ENCODE data around the gene ZNRD2.

Gene ZNRD2

DNA sequence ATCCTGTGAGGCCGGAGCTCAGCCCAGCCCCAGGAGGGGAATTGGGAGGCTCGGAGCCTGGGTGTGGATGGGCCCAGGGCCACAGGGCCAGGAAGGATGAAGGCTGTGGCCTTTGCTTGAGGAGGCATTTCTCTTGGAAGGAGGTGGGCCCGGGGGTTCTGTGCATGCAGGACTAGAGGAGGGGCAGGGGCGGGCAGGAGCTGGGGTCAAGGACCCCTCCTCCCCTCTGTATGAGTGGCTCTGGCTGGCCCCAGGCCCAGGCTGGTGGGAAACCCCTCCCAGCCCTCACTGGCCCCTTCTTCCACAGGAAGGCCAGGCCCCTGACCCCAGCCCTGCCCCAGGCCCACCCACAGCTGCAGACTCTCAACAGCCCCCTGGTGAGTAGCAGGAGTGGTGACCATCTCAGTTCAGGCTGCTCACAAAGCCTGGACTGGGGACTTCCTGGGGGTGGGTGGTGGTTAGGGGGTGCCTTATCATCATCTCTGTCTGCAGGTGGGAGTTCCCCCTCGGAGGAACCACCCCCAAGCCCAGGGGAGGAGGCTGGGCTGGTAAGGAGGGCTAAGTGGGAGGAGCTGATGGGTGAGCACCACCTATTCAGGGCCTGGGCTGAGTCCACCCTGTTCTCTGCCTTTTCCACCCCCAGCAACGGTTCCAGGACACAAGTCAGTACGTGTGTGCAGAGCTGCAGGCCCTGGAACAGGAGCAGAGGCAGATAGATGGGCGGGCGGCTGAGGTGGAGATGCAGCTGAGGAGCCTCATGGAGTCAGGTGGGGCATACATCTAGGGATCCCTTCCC lies 19.4 kb downstream of the ZNRD2 start:
- DNase-seq, result no peak

DNA sequence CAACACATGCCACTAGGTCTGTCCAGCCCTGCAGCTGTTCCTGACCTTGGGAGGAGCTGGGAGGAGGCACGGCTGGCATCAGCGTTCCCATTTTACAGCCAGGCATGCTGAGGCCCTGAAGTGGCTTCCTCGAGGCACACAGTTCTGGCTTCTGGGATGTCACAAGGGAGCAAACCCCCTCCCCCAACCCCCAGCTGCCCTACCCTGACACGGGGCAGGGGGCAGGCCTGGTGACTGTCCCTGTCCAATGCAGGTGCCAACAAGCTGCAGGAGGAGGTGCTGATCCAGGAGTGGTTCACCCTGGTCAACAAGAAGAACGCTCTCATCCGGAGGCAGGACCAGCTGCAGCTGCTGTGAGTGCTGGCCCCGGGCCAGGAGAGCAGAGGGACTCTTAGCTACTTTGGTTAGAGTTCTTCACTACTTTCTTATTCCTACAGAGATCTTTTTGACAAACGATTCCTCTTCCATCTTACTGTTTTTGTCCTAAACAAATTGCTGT lies 20.0 kb downstream of the ZNRD2 start:
- peak; percentile 71 to 80 for DNase-seq

DNA sequence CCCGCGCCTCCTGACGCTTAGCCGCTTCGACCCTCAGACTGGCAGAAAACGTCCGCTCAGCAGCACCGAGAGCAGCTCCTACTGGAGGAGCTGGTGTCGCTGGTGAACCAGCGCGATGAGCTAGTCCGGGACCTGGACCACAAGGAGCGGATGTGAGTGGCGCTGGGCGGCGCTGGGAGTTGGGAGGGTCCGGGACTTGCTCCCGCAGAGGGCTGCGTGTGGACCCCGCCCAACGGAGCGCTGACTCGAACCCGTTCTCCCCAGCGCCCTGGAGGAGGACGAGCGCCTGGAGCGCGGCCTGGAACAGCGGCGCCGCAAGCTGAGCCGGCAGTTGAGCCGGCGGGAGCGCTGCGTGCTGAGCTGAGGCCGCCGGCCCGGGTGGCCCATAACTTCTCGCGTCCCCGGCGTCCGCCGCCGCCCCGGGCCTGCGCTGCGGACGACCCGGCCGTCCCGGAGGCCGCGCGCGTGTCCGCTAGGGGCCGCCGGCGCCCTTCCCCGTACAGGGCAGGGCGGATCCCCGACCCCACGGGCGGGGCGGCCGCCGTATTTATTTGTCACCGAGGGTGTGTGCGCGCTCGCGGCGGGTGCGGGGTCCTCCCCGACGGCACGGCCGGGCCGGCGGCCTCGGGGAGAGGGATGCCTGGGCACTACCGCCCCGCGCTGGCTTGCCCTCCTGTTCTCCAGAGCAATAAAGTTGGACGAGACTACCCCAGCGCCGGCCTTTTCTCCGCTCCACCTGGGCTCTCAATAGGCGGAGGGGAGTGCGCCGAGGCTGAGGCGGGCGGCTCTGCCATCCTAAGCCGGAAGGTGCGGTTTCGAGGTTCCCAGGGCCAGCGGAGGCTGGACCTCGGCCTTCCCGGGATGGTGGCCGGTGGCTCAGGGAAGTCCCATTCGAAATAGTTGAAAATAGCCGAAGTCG lies 21.9 kb downstream of the ZNRD2 start:
- no peak for DNase-seq

DNA sequence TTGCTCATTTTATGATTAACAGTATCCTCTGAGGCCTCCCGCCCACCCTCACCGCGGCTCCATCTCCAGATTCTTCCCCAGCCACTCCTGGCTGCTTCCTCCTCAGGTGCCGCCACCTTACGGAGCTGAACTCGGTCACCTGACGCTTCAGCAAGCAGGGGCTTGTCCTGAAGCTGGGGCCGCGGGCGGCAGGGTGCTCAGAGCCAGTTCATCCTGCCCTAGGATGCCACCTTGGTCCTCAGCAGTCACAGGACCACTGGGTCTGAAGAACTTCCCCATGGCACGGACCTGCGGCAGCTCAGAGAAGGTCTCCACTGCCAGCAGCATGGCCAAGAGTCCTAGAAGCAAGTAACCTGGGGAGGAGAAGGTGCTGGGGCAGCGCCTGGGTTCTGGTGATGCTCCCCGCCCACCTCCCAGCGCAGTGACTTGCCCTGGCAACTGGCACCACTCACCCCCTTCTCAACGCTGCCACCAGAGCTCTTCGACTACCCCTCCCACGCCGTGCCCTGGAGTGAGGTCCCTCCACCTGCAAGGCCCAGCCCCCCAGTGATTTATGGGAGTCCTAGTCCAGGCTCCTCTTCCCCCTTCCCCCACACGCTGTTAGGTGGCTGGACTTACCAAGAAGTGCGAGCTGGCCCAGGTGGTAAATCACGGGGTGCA lies 22.7 kb downstream of the ZNRD2 start:
- DNase-seq, result no peak

DNA sequence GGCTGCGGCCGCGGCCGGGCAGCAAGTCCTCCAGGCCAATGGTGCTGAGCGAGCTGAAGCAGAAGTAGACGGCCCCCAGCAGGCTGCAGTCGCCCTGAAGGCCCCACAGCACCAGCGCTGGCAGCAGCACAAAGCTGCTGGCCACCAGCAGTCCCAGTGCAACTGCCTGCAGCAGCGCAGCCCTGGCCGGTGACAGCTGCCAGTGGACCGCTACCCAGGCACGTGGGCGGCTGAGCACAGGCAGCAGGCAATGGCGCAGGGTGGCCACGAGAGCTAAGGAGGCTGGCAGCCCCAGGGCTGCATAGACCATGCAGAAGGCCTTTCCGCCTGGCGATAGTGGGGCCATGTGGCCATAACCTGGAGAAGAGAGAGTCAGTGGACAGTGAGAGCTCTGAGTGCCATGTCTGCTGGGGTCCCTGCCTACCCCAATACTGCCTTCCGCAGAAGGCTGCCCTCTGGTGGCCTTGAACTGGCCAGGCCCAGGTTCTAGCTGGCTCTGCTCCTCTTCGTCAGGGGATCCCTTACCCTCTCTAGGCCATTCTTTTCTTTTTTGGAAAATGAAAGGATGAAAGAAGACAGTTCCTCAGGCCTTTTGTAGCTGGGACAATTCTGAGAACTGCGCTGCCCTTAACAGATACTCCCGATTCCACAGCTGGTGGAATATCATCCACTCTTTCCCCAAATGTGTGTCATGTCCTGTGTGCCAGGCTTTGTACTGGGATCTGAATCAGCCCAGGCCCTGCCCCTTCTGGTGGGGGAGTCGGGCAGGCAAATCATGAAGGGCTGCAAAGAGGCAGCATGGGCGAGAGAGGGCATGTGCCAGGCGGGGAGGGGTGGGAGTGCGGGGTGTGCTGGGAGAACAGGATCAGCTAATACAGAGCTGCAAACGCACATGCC lies 23.5 kb downstream of the ZNRD2 start:
- peak in 1 of 2 experiments; percentile 57 for DNase-seq

DNA sequence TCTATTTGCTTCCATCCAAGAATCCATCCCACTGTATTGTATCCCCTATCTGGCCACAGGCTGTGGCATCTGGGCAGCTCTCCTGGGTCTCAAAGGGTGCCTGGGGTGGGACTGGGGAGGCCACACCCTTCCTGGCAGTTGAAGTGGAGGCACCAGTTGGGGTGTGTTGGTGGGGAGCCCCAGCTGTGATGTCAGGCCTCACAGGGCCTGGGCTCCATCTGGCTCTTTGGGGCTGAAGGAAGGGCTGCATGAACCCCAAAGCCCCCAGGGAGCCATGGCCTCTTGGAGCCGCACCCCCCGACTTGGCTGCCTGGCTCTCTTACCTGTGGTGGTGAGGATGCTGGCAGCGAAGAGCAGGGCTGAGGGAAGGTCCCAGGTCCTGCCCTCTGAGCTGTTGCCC lies 24.9 kb downstream of the ZNRD2 start:
- DNase-seq, result no peak

DNA sequence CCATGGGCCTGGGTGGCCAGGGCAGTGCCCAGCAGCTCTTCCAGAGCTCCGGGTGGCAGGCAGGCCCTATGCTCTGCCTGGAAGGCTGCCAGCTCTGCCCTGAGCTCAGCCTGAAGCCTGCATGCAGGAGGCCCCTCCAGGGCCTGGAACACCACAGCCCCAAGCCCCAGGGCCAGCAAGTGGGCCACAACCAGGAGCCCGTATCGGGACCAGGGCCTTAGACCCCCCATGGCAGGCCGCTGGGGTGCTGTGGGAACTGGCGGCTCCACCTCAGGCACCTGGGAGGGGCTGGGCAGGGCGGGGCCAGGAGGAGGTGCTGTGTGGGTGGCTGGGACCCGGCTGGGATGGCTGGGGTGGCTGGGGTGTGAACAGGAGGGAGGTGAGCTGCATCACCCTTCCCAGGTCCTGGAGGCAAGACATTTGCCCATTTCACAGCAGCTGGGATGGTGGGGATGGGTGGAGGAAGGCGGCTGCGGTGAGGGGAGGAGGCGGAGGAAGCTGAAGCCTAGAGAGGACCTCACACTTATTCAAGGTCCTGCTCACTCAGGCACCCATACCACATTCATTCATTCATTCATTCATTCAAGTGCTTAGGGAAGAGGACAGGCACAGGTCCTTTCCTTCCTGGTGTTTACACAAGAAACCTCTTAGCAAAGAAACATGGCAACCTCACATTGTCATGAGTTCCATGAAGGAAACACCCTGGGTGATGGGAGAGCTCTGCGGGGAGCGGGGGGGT lies 25.4 kb downstream of the ZNRD2 start, which contains the start of gene KCNK7:
Gene KCNK7 (minus strand): TSS at position 258 of the 739 bp plus-strand sequence. CDS start 28 bp downstream, at position 230.
- no peak for DNase-seq

DNA sequence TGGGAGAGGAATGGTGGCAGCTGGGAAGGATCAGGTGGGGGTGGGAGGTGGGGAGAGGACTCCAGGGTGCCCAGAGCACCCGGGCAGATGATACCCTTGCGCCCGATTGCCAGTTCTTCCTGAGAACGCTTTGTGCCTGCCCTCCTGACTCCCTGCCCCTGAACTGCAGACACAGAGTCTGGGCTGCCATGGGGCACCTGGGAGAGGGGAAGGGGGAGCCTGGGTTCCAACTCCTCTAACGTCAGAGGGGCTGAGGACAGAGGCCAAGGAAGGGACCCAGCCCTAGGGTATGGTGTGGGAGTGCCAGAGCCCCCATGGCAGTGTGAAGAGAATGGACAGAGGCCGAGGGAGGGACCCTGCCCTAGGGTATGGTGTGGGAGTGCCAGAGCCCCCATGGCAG lies 26.2 kb downstream of the ZNRD2 start:
- DNase-seq, result no peak

DNA sequence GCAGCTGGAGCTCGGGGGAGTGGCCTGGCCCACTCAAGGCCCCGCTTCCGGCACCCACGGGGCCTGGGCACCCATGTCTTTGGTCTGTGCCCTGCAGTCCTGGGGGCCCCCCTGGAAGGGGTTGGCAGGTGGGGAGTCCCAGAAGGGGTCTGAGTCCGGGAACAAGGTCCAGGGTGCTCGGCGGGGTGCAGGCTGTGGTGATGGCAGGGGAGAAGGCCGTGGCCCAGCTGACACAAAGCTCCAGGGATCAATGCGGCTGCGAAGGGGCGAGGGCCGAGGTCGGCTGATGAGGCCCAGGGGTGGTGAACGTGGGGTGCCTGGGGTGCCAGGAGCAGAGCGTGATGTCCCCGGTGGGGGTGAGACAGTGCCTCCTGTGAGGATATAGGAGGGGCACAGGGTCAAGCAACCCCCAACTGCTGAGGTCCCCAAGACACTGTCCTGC lies 28.0 kb downstream of the ZNRD2 start:
- DNase-seq, result no peak

DNA sequence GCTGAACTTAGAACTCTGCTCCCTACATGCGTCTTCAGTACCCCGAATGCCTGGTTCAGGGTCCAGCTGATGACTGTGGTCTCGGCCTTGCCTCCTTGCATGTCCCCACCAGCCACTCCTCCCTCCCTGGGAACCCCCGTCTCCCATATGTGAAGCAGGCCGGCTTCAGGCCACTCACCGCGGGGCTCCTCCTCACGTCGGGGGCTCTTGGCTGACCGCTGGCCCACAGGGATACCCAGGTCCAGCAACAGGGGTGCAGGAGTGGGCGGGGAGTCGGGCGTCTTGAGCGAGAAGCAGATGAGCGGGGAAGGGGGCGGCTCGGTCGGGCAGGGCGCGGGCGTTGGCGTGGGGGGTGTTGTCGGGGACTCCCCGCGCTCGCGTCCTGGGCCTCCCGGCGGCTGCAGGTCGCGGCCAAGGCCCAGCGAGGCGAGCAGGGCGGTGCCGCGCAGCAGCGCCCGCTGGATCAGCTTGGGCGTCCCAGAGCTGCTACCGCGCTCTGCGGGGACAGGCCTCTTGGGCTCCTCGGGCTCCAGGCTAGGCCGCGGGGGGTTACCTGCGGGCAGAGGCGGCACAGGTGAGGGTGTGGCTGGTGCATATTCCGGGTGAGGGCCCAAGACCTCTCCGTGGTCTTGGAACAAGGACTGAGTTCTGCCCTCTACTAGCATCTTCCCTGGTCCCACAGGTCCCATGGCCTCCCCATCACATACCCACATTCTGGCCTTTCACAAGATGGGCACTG lies 29.1 kb downstream of the ZNRD2 start:
- no peak for DNase-seq

DNA sequence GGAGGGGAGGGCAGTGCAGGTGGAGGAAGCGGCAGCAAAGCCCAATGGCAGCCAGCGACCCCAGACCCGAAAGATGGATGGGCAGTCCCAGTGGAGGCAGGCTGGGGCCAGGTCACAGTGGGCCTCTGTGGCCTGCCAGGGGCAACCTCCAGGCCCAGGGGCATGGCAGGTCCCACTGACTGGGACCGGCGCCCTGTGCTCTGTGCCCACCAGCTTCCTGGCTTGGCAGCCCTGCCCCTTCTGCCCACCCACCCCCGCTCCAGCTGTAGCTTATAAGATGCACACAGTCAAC lies 29.6 kb downstream of the ZNRD2 start:
- no peak for DNase-seq

DNA sequence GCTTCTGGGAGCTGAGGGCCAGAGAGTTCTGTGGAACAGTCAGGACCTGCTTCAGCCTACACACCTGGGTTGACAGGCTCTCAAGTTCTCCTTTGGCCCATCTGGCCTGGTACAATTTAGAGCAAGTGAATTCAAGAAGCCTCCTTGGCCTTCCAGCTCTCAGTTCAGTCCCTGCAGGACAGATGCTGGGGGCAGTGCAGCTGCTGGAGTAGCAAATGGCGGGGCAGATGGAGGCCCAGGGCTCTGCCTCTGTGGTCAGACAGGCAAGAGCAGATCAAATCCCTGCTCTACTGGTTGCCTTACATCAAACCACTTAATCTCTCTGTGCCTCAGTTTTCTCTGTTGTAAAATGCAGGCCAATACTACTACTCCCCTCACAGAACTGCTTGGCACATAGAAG lies 34.0 kb downstream of the ZNRD2 start:
- no peak for DNase-seq

DNA sequence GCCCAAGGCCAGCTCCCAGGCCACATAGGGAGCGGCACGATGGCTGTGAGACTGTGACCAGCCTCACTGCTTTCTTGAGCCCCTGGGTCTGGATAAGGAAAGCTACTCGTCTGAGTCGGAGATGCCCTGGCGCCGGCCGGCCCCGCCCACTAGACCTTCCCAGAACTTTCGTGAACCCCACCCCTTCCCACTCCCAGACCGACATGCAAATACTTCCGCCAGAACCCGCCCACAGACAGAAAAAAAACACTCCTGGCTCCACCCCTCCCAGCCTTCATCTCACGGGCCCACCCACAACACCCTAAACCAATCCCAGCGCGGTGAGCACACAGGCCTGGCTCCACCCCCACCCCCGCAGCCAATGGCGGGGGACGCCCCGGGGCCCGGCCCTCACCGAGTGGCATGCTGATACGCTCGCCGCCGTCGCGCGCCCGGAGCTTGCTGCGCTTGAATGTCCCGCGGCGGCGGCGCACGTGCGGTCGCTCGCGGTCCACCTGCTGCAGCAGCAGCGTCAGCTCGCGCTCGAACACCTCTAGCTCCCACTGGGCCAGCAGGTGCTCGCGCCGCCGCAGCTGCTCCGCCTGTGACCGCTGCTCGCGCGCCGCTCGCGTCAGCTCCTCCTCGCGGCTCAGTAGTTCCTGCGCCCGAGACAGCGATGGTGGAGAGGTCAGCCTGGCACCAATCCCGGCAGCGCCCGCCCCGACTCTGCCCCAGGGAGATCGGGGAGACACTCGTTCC lies 36.8 kb downstream of the ZNRD2 start:
- peak; percentile 76 to 84 for DNase-seq

DNA sequence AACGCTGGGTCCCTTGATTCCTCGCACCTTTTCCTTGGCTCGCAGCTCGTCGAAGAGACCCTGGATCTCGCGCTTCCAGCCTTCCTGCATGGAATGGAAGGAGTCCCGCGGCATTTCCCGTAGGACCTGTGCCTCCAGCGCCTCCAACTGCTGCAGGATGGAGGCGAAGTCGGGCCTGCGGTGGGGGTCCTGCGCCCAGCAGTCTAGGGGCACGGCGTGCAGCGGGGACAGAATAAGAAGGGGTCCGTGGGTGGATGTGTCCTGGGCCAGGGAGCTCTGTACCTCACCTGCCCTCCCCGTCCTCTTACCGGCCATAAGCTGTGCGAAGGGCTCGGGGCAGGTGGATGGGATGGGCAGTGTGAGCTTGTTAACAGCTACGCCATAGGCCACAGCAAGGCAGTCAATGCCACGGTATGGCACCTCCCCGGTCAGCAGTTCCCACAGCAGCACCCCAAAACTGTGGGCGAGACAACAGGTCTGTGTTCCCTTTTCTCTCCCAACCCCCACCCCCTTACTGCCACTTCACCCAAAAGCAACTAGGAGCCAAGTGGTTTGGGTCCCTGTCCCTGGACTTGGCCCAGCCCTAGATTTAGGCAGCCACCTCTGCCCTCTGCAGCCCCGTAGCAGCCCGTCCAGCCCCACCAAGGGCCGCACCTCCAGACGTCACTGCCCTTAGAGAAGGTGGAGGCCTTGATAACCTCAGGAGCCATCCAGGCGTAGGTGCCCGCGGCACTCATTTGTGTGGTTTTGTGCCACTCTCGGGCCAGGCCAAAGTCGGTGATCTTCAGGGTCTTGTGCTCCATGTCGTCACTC lies 37.5 kb downstream of the ZNRD2 start:
- no peak for DNase-seq

DNA sequence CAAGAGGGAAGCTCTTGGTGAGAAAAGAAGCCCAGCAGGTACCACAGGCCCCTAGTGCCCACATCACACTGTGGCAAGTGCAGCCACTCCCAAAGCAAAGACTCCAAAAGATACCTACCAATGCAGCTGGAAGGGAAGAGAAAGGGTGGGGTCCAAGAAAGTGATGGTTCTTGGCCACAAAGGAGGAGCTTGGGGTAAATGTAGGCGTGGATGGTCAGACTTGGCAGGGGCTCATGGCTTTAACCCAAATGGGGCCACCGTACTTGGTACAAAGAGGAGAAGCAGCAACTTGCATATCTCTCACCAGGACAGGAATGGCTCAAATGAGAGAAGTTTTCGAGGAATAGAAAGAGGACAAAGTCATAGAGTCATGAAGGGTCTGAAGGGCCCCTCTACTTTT lies 39.0 kb downstream of the ZNRD2 start:
- no peak for DNase-seq

DNA sequence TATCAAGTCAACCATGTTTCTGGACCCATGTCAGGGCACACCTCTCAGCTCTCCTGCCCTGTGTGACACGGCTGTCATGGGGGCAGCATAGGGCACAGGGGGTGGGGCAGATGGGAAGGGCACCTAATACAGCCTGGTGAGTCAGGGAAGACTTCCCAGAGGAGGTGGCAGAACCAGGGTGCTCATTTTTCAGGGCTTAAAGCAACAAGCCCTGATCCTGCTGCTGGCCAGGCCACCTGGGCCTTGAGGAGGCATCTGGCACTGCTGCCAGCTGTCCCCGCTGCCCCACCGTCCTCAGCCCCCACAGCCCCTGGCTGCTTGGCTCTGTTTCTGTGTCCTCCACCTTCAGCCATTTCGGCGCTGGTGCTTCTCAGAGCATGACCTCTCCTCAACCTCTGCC lies 39.4 kb downstream of the ZNRD2 start:
- no peak for DNase-seq

DNA sequence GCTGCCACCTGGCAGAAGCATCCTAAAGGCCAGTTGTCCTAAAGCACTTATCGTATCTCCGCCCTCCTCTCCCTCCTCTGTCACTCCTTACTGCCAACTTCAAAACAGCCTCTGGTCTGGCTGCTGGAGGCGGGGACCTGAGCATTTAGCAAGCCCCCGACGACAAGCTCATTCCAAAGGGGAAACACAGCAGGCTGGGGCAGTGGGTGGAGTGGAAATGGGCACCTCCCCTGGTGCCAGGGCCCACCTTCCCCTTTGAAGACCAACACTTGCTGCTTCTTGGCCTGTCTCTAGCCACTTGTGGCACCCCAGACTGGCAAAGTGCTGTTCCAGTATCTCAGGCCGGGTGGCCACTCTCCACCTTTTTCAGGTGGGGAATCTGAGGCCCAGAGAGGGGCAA lies 40.1 kb downstream of the ZNRD2 start:
- no peak for DNase-seq

DNA sequence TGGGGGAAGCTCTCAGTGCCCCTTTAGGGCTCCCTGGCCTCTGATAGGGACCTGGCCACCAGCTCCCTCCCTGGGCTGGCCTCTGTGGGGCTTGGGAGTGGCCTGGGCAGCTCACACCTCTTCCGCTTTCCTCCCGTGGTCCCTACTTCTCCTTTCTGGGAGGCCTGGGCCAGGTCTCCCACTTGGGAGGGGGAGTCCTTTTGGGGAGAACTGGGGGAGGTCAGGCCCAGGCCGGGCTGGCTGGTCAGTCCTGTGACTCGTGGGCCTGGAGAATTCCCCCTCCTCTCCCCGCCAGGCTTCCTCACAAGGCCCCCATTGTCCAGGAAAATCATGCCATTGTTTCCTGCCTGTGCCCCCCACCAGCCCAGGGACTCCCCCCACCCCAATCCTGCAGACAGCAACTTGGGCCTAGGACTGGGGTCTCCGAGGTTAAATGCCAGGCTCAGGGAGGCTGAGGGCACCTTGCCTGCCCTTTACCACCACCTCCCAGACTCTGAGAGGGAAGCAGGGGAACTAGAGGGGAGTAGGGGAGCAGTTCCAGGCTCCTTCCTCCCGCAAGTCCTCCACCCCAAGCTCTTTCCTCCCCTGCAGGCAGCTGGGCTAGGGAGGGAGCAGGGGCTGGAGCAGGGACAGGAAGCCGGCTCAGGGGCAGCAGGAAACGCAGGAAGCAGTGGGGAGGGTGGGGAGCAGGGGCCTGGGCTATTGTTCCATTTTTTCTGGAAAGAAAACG lies 40.9 kb downstream of the ZNRD2 start:
- DNase-seq, result no peak
